Measurements from ENCODE around the gene PRMT3.
"Not testable (repeated sequence)": the region's sequence is repeated elsewhere in the genome, so short reads cannot be mapped to it uniquely, and the experiment has no call there.

Gene PRMT3

DNA sequence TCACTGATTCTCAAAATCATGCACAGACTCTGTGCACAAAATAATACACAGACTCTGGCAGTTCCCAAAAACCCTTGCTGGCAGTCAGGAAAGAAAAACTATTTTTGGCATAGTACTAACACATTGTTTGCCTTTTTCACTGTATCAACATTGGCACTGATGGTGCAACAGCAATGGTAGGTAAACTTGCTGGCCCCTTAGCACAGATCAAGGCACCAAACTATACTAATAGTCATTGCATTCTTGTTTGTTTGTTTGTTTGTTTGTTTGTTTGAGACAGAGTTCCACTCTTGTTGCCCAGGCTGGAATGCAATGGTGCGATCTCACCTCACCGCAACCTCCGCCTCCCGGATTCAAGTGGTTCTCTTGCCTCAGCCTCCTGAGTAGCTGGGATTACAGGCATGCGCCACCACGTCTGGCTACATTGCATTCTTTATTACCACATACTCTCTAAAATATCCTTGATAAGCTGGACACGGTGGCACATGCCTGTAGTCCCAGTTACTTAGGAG, 130.9 kb downstream of the PRMT3 start:
- no peak for ATAC-seq
- DNase-seq: no peak

DNA sequence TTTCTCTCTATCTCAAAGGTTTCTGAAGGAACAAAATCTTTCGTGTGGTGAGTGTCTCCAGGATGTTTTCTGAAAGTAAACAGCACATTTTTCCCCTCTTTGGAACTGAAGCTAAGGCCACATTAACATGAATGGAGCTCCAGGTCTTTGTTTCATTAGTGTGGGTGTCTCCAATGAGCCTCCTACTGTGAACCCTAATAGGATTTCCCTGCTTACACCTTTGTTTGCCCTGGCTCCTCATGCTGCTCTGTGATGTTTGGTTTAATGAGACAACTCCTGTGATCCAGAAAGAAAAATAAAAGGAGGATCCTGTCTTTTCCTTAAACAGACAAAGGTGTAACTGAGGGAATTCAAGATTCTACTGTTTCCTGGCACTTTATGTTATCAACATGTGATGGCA, 135.0 kb downstream of the PRMT3 start:
- ATAC-seq: no peak
- DNase-seq: no peak

DNA sequence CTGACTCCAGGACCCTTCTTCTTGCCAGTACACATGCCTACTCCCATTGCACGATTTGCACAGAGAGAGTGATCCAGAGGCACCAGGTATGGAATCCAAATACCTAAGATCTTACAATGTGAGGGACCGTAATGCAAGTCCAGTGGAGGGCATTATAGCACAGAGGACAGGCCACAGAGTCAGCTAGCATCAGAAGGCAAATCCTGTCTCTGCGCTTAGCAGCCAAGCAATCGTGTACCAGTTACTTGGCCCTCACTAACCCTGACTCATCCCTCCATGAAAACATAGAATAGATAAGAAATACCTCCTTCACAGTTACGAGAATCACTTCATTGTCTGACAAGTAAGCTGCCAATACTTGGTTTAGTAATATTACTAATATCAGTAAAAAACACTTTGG, 142.2 kb downstream of the PRMT3 start:
- DNase-seq: no peak
- no peak for ATAC-seq

DNA sequence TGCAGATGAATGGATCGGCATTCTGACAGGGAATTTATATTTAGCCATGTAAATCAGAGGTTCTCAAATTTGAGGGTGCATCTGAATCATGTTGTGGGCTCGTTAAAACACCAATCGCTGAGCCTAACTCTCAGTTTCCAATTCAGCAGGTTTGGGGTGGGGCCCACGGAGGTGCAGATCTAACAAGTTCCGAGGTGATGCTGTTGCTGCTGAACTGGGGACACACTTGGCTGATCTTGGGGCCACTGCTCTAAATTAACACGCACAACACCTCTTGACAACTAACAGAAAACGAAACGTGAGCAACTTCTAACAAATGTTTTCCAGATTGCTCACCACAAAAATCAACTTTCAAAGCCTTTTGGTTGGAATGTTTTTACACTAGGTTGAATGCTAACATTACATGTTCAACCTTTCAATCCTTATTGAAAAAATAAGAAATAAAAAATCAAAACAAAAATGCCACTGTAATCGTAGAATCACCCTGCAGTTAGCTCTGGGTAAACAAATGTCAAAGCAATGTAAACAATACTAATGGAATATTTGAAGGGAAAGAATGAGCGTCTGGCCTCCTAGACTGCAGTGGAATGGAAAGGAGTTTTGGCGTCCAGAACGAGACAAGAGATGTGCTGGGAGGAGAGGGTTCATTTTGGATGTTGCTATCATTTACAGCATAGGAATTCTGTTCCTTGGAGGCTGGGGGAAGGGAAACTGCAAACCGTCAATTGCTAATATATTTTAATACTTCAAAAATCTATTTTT, 143.6 kb downstream of the PRMT3 start:
- no peak for ATAC-seq
- no peak for DNase-seq

DNA sequence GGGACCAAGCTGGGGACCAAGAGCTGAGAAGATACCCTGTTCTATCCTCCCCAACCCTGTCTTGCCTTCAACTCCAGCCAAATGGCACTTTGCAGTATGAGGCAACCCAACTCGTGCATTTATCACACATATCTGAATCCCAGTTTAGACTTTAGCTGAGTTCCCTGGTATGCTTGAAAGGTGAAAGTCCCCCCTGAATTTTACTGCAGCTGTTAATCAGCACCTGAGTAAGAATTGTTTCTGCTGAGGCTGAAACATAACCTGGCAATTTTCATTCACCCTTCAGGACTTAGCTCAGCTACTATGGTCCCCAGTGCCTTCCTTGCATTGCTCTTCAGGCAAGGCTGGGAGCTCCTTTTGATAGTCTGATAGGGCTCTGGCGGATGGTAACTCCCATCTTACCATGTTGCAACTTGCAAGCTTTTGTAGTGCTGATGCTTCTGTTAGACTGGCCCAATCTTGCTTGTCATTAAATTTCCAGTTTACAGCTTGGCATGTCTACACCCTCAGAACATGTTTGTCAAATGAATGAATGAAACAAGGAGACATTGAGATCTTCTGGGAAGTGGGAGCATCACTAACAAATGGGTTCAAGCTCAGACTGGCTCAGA, 147.9 kb downstream of the PRMT3 start:
- DNase-seq (no peak), ATAC-seq (no peak)

DNA sequence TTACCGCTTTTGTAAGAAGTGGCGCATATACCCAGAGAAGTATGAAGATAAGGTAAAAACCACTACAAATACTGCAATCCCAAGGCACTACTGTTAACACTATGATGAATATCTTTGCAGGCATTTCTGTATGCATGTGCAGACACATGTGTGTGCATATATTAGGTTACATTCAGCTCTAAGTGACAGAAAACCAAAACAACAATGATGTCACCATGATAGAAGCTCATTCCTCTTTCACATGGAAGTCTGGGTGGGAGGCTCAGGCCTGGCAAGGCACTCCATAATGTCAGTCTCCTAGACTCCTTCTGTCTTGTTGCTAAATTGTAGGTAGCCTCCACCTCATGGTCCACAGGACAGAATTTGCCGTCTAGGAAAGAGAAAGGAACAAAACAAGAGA, 148.8 kb downstream of the PRMT3 start:
- no peak for ATAC-seq
- no peak for DNase-seq

DNA sequence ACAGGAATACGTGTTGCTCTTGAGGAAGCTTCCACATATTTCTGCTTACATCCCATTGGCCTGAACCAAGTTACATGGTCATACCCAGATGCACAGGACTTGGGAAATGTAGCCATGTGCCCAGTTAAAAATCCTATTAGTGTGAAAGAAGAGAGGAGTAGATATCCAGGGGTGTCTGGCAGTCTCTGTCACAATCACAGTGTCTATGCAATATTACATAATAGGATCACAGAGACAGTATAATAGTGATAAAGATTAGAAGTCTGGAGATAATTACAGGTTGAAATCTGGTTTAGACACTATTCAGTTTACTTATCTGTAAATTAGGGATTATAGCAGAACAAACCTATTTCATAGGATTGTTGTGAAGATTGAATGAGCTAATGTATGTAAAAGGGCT, 149.3 kb downstream of the PRMT3 start:
- ATAC-seq: no peak

DNA sequence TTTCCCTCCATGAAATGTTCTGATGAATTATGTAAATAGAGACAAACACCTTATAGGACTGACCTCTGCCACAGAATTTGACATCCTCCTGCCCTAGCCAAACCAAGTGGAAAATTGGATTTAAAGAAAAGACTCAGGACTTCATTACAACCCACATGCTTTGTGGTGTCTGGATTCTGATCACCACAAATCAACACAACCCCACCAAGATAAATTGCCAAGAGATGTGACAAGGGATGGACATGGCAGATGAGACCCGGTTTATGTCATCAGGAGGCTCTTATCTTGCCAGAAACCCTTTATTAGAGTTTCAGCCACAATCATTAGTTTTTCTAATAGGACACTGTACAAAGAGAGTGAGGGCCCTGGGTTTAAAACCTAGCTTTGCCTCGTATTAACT, 154.0 kb downstream of the PRMT3 start:
- DNase-seq: no peak
- no peak for ATAC-seq

More for the DNA sequence above, 149.3 kb downstream of the PRMT3 start:
- DNase-seq: no peak

DNA sequence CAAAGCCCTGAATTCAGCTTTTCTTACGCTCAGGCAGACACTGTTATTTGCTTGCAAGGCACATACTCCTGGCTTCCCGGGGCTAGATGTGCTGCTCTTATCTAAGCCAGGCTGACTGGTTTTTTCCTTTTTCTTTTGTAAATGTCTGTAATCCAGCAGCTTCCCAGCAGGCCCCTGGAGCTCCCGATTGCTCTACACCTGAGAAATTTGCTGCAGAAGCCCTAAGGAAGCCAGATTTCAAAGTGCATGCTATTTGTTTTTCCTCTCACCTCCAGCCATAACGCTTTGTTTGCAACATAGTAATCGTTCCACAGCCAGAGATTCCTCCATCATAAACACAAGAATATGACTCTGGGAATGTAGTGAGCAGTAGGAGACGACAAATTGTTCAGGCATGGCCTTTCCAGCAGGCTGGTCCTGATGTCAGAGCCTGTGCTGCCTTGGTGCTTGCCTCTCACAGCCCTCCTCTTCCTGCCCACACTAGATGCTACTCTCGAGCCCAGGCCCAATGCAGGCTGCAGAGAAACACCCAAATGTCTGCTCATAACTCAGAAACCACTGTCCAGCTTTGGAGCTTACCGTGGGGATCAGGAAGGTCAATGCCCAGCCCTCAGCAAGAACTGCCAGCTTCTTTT, 157.2 kb downstream of the PRMT3 start:
- ATAC-seq: peak; percentile 28
- DNase-seq: no peak

DNA sequence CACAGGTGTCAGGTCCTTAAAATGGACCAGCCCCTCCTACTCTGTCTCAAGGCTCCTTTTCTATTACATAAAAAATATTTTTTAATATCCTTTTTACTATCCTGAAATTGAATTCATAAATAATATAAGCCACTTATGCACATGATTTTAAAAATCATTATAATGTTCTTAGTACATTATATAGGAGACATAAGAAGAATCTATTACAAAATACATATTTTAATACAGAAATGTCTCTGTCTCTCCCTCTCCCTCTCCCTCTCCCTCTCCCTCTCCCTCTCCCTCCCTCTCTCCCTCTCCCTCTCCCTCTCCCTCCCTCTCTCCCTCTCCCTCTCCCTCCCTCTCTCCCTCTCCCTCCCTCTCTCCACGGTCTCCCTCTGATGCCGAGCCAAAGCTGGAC, 159.9 kb downstream of the PRMT3 start:
- DNase-seq (no peak), ATAC-seq (no peak)

DNA sequence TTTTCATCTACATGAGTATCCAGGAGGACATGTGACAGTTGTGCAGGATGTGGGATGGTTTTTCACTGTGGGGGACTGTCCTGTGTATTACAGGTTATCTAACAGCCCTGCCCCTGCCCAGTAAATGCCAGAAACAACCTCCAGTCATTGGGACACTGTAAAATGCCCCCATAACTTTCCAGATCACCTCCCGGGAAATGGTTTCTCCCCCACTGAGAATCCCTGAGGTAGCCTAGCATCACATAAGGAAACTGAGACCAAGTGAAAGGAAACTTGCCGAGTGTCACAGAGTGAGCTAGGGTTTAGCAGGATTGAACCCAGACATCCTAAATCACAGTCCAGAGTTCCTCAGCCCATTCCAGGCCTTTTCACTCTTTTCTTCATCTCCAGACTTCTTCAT, 163.6 kb downstream of the PRMT3 start:
- no peak for DNase-seq
- no peak for ATAC-seq

DNA sequence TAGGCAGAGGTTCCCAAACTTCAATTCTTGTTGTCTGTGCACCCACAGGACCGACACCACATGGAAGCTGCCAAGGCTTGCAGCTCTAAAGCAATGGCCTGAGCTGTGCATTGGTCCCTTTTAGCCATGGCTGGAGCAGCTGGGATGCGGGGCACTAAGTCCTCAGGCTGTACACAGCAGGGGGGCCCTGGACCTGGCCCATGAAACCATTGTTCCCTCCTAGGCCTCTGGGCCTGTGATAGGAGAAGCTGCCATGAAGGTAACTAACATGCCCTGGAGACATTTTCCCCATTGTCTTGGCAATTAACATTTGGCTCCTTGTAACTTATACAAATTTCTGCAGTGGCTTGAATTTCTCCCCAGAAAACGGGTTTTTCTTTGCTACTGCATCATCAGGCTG, 168.3 kb downstream of the PRMT3 start:
- no peak for DNase-seq
- ATAC-seq: no peak

DNA sequence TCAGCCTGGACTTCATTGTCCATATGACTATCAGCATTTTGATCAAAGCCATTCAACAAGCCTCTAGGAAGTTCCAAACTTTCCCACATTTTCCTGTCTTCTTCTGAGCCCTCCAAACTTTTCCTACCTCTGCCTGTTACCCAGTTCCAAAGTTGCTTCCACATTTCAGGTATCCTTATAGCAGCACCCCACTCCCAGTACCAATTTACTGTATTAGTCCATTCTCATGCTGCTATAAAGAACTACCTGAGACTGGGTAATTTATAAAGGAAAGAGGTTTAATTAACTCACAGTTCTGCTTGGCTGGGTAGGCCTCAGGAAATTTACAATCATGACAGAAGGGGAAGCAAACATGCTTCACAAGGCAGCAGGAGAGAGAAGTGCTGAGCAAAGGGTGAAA, 168.9 kb downstream of the PRMT3 start:
- not testable (repeated sequence) for DNase-seq, ATAC-seq

DNA sequence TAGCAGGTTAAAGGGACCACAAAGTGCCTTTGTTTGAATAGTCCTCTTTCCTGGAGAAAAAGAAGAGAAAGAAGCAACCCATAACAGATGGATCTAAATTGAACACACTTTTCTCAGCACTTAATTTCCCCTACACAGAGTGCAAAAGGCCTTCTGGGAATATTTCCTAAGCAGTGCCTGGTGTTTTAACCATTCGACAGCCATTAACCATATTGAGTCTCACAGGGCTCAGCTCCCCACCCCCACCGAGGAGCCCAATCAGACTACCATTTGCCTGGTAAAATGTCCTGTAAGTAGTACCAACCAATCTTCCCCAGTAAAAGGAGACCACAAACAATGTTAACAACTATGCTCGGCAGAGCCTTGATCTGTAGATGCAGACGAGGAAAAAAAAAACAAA, 171.2 kb downstream of the PRMT3 start:
- DNase-seq: no peak
- no peak for ATAC-seq
